ENCODE data around the gene SMARCE1. TPM values are rescaled to one million over a fixed set of nuclear protein-coding genes. Genes with fewer than 3 reads are reported as not detected.
A peak's percentile ranks its signal among the peaks of the same experiment; 100 is the strongest.

Gene SMARCE1
- total RNA-seq, 1 donor from 2014 or later: 93.1 TPM

GRCh38 chr17:40675905-40676304 is 28.3 kb upstream of the SMARCE1 start:
- Mint-ChIP-seq H3K4me3 (ENCODE audit: unreplicated experiment) (no peak overlapping the region), H3K4me1 (ENCODE audit: low read depth) (no peaks in the 10 kb centered on the region), H3K27me3 (ENCODE audit: low read depth) (peaks cover 66% of the 10 kb centered on the region), H3K9me3 (ENCODE audit: low read depth) (no peaks in the 10 kb centered on the region), H3K27ac (ENCODE audit: unreplicated experiment) (no peak overlapping the region), H3K36me3 (ENCODE audit: low read depth) (peaks cover 1% of the 10 kb centered on the region)
- no peak for DNase-seq (ENCODE audit: low spot score)
- no peak for TF ChIP-seq CTCF (IDR thresholded peaks at IDR 0.05)

GRCh38 chr17:40672654-40673053 is 25.0 kb upstream of the SMARCE1 start:
- Mint-ChIP-seq H3K36me3 (ENCODE audit: low read depth) (peaks cover 1% of the 10 kb centered on the region), H3K27me3 (ENCODE audit: low read depth) (peaks cover 61% of the 10 kb centered on the region), H3K4me1 (ENCODE audit: low read depth) (no peaks in the 10 kb centered on the region), H3K4me3 (ENCODE audit: unreplicated experiment) (no peak overlapping the region), H3K27ac (ENCODE audit: unreplicated experiment) (no peak overlapping the region), H3K9me3 (ENCODE audit: low read depth) (no peaks in the 10 kb centered on the region)
- no peak for DNase-seq (ENCODE audit: low spot score)
- no peak for TF ChIP-seq CTCF (IDR thresholded peaks at IDR 0.05)

GRCh38 chr17:40671282-40671681 is 23.7 kb upstream of the SMARCE1 start:
- no peak for TF ChIP-seq CTCF (IDR thresholded peaks at IDR 0.05)
- Mint-ChIP-seq H3K36me3 (ENCODE audit: low read depth) (peaks cover 1% of the 10 kb centered on the region), H3K4me3 (ENCODE audit: unreplicated experiment) (no peak overlapping the region), H3K27me3 (ENCODE audit: low read depth) (peaks cover 57% of the 10 kb centered on the region), H3K9me3 (ENCODE audit: low read depth) (no peaks in the 10 kb centered on the region), H3K27ac (ENCODE audit: unreplicated experiment) (no peak overlapping the region), H3K4me1 (ENCODE audit: low read depth) (no peaks in the 10 kb centered on the region)
- no peak for DNase-seq (ENCODE audit: low spot score)

DNA sequence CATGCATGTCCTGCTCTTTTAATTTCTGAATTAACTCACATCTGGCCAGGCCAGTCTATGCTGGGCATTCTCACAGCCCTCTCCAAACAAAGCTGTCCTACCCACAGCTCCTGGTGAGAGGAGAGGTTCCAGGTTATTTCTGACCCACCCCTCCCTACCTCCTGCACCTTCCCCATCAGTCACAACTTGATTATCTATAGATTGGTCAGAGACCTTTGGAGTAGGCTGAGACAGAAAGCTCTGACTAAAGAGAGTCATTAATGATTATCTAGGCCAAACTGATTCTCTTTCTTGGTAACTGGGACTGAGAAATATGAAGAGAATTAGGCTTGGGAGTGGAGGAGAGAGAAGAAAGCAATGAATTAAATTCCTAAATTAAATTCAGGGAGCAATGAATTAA is 18.7 kb upstream of the SMARCE1 start:
- DNase-seq (ENCODE audit: low spot score): no peak
- H3K27ac Mint-ChIP-seq (ENCODE audit: unreplicated experiment): no peak overlapping the region
- H3K9me3 Mint-ChIP-seq (ENCODE audit: low read depth): no peaks in the 10 kb centered on the region
- H3K4me3 Mint-ChIP-seq (ENCODE audit: unreplicated experiment): no peak overlapping the region
- peaks cover 55% of the 10 kb centered on the region for H3K27me3 Mint-ChIP-seq (ENCODE audit: low read depth)
- no peak for TF ChIP-seq CTCF (IDR thresholded peaks at IDR 0.05)
- peaks cover 6% of the 10 kb centered on the region for H3K4me1 Mint-ChIP-seq (ENCODE audit: low read depth)
- H3K36me3 Mint-ChIP-seq (ENCODE audit: low read depth): no peaks in the 10 kb centered on the region

GRCh38 chr17:40664582-40665333 is 17.1 kb upstream of the SMARCE1 start, which contains the start of gene KRT222:
Gene KRT222, minus strand, starts transcription at chr17:40665177. Its CDS starts 78 bp downstream, at chr17:40665099.
- Mint-ChIP-seq H3K36me3 (ENCODE audit: low read depth) (no peaks in the 10 kb centered on the region), H3K27me3 (ENCODE audit: low read depth) (peaks cover 46% of the 10 kb centered on the region), H3K4me3 (ENCODE audit: unreplicated experiment) (peak within 1 kb of the TSS; percentile 60), H3K4me1 (ENCODE audit: low read depth) (peaks cover 6% of the 10 kb centered on the region), H3K27ac (ENCODE audit: unreplicated experiment) (no peak within 1 kb of the TSS), H3K9me3 (ENCODE audit: low read depth) (no peaks in the 10 kb centered on the region)
- no peak for TF ChIP-seq CTCF (IDR thresholded peaks at IDR 0.05)
- DNase-seq (ENCODE audit: low spot score): no peak
